NK-92 treated with Interleukin-12 subunit alpha and Interleukin-12 subunit beta, amount 100 ng/mL, for 24 hours (cell line): Measurements from ENCODE around the gene GLRX2.
"Not testable (repeated sequence)": the region's sequence is repeated elsewhere in the genome, so short reads cannot be mapped to it uniquely, and the experiment has no call there.

Source experiments
- DNase-seq: peaks from one replicate; lab custom pipeline; 2025; lab: John Stamatoyannopoulos, UW

Gene GLRX2, protein sequence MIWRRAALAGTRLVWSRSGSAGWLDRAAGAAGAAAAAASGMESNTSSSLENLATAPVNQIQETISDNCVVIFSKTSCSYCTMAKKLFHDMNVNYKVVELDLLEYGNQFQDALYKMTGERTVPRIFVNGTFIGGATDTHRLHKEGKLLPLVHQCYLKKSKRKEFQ

DNA sequence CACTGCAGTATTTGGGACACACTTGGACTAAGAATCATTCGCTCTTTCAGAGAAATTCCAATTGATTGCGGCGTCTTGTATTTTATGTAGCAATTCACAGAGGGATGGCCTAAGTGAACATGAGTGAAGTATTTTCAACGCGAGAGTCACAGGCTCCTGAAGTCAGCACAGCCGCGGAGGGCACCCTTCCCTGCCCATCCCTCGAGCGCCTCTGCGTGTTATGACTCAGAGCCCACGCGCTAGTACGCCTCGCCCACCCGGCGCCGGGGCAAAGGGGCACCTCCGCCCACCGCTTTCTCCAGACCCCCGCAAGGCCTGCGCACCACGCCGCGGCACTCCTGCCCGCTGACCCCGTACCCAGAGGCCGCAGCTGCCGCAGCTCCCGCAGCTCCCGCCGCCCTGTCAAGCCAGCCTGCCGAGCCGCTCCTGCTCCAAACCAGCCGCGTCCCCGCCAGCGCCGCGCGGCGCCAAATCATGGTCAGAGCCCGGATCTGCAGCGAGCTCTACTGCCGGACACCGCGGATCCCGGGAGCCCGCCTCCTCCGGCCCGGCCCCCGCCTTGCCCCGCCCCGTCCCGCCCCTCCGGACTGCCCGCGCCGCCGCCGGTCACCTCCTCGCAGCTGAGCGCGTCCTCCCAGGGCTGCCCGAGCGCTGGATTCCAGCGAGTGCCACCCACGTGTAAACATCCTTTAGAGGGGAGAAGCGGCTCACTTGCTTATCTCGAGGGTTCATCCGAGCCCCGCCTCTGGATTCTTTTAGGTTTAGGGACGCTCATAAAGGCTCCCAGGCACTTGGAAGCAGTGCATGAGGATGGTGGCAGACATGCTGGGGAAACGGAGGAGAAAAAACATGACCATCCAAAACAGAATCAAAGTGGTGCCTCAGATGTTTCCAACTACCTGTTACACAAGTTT lies at the start of gene GLRX2:
TSS of gene GLRX2 (minus strand) at position 508 of the 914 bp plus-strand sequence. CDS start at position 476, 32 bp downstream.
- DNase-seq, result peak; percentile 79

DNA sequence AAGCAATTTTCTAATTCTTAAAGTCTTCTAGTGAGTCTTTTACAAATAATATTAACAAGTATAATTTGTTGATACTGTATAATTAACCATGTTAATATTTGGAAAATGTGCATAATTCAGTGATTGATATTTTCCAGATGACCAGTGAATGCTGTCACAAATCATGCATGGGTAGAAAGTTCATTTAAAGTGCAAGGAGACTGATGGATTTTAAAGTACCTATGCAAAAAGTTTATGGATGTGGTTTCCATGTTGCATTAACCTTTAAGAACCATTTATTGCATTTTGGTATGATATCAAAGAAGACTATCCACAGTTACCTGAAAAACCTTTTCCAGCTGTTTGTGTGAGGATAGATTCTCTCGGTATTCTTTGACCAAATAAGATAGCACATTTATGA lies 39.8 kb upstream of the GLRX2 start:
- no peak for DNase-seq

DNA sequence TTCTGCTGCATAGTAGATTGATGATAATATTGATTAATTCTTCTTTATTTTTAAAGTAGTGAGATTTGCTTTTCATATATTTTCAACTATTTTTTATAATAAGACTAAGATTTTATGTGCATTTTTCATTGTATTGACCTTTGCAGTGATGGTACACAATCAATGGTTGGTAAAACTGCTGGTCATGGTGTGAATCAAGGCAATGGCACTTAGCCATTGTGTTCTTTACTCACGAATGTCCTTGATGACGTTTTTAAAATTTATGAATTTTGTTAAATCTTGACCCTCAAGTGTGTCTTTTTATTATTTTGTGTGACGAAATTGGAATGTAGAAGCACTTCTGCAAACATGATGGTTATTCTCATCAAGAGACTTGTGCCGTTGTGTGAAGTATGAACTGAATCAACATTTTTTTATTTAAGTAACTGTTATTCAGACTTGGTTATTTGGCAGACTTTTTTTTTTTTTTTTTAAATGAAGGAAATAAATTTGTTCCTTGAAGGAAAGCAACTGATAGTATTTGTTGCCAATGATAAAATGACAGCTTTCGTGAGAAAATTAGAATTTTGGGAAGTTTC lies 39.2 kb upstream of the GLRX2 start:
- no peak for DNase-seq

- DNase-seq, result no peak
These were observed 38.1 kb upstream of the GLRX2 start for GRCh38 chr1:193143285-193143684.

DNA sequence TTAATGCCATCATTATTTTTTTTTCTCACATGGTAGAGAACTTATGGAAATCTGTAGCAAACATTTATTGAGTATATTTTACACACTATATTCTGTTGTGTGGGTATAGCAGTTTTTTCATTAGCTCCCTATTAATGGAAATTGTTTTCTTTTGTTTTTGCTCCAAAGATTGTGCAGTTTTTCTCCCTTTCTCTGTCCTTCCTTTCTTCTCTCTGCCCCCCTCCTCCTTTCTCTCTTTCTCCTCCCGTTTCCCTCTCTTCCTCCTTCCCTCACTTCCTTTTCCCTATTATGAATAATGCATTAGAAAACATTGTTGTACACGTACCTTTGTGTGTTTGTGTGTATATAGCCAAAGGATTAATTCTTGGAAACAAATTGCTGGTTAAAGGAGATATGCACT lies 37.2 kb upstream of the GLRX2 start:
- DNase-seq, result no peak

GRCh38 chr1:193141804-193142203 lies 36.6 kb upstream of the GLRX2 start:
- DNase-seq, result no peak

- no peak for DNase-seq
These were observed 35.0 kb upstream of the GLRX2 start for GRCh38 chr1:193140254-193140653.

- DNase-seq, result no peak
These were observed 26.1 kb upstream of the GLRX2 start for GRCh38 chr1:193131266-193131860.

GRCh38 chr1:193125369-193125768 lies 20.2 kb upstream of the GLRX2 start:
- no peak for DNase-seq

DNA sequence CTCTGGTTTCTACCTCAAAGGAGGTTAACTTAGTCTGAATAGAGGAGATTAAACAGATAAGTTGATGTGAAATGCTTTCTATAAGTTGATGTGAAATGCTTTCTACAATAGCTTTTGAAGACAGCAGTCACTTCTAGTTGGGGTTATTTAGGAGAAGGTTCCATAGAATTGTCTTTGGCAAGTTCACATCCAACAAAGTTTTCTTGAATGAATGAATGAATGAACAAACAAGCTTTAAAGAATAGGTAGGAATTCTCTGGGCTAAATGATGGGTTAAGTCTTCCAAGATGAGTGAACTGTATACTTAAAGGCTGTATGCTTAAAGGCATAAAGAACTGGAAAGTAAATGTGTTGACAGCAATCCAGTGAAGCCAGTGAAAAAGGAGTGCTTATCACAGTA lies 18.5 kb upstream of the GLRX2 start:
- no peak for DNase-seq

GRCh38 chr1:193121616-193122593 lies 16.7 kb upstream of the GLRX2 start, which contains the start of gene CDC73:
CDC73 (plus strand) TSS chr1:193122031; CDS start chr1:193122201, 170 bp downstream.
- peak; percentile 97 for DNase-seq

- no peak for DNase-seq
These were observed 15.5 kb upstream of the GLRX2 start for GRCh38 chr1:193120604-193121166.

DNA sequence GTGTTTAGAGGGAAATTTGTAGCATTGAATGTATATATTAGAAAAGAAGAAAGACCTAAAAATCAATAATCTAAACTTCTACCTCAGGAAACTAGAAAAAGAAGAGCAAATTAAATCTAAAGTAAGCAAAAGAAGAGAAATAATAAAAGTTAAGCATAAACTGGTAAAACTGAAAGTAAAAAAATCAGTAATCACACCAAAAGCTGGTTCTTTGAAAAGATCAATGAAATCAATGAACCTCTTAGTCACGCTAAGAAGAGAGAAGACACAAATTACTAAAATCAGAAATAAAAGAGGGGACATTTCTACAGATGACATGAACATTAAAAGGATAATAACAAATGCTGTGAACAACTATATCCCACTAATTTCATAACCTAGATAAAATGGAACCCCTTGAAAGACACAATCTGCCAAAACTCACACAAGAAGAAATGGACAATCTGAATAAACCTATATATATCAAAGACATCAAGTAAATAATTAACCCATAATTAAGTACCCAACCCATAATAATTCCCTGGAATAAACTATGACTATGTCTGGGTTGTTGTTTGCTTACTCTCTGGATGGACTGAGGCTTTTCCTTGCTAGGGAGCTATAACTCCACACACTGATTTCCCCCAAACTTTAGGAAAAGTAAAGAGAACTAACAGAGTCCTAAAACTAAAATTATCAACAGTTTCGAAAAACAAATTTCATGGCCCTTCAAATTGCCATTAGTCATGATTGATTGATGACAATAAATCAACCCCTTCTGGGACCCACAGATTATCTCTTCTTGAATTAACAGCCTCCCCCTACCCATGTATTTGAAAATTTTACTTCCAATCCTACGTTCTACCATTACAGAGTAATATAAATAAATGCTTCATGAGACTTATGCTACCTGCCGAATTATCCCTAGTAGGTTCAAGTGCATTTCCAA lies 13.9 kb upstream of the GLRX2 start:
- DNase-seq, result no peak

GRCh38 chr1:193118194-193118593 lies 13.0 kb upstream of the GLRX2 start:
- DNase-seq, result no peak

DNA sequence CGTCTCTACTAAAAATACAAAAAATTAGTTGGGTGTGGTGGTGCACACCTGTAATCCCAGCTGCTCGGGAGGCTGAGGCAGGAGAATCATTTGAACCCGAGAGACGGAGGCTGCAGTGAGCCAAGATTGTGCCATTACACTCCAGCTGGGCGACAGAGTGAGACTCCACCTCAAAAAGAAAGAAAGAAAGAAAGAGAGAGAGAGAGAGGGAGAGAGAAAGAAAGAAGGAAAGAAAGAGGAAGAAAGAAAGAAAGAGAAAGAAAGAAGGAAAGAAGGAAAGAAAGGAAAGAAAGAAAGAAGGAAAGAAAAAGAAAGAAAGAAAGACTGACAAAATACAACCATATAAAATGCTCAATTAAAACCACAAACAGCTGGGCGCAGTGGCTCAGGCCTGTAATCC lies 12.0 kb upstream of the GLRX2 start:
- DNase-seq, result not testable (repeated sequence)

GRCh38 chr1:193115629-193116227 lies 10.5 kb upstream of the GLRX2 start:
- no peak for DNase-seq

GRCh38 chr1:193114485-193115095 lies 9.4 kb upstream of the GLRX2 start:
- DNase-seq, result no peak

- DNase-seq, result no peak
These were observed 8.7 kb upstream of the GLRX2 start for GRCh38 chr1:193113992-193114332.
